HepG2 (cell line): ENCODE measurements around the gene IFNG-AS1. TPM values are rescaled to one million over a fixed set of nuclear protein-coding genes. Genes with fewer than 3 reads are reported as not detected.

Experiments used
- ATAC-seq: fragments of 200-7000 bp; cut with Tn5 transposase; 3 replicates; pipeline ENCODE4 v1.9.1; 2020; ENCODE audit warnings: mild to moderate bottlenecking, moderate library complexity
- BruUV-seq: library from RNA; stranded (reverse); fragments of 400-500 nt; replicated peaks from 2 replicates; lab custom pipeline; 2021; lab: Mats Ljungman, UMichigan
- CTCF ChIA-PET: fragments of 300-600 bp; formaldehyde crosslinking; extraction: SDS; loops from one replicate; lab custom pipeline; 2021; ENCODE audit warnings: low total read pairs, inconsistent platforms, low intra/inter-chr PET ratio; lab: Yijun Ruan, JAX
- POLR2A ChIA-PET: fragments of 350-600 bp; sonication (Branson Sonifier 250); formaldehyde crosslinking; loops from one replicate; lab custom pipeline; 2020; ENCODE audit warnings: antibody characterized with exemption, inconsistent platforms; lab: Yijun Ruan, JAX
- DNase-seq: peaks from one replicate; pipeline ENCODE4 v3.0.0-alpha.2; 2015; ENCODE audit warnings: low spot score
- FAIRE-seq: peaks from 3 replicates; lab custom pipeline; 2011; peaks lifted over from hg19 to GRCh38; lab: Jason Lieb, UNC
- H2AFZ ChIP-seq: one replicate; pipeline ENCODE4 v1.6.1; 2011; ENCODE audit warnings: low read length, inconsistent platforms
- H3K27ac ChIP-seq: fragments of 300-600 bp; 3 replicates; pipeline ENCODE4 v1.8.0; 2011; ENCODE audit warnings: mixed run types, mild to moderate bottlenecking, mixed read lengths, low read length, inconsistent platforms; ENCODE audit not compliant: insufficient read depth; ENCODE audit errors: extremely low read length
- H3K27me3 ChIP-seq, 2 experiments: fragments of 200-600 bp in 1 of 2; 2 replicates in 1 of 2; 3 replicates in 1 of 2; pipeline versions ENCODE4 v1.6.0 to v1.8.0; 2011; ENCODE audit warnings: low read length in 2 of 2, mild to moderate bottlenecking in 2 of 2, moderate library complexity in 2 of 2, inconsistent platforms in 1 of 2; ENCODE audit not compliant: insufficient read depth in 2 of 2, control insufficient read depth in 1 of 2
- H3K36me3 ChIP-seq, 2 experiments: fragments of 200-600 bp in 1 of 2; replicated peaks in 1 of 2; 2 replicates in 1 of 2; 3 replicates in 1 of 2; pipeline versions ENCODE4 v1.5.1 to v1.8.0; 2011; ENCODE audit warnings: low read length in 2 of 2, inconsistent platforms in 1 of 2; ENCODE audit not compliant: insufficient read depth in 2 of 2, control insufficient read depth in 1 of 2
- H3K4me1 ChIP-seq: 2 replicates; pipeline ENCODE4 v1.5.1; 2012; ENCODE audit warnings: low read length, inconsistent platforms; ENCODE audit not compliant: insufficient read depth
- H3K4me2 ChIP-seq: 2 replicates; pipeline ENCODE4 v1.6.0; 2011; ENCODE audit warnings: low read depth, low read length, inconsistent platforms
- H3K4me3 ChIP-seq, 3 experiments: fragments of 200-600 bp in 1 of 3; sonication (generic), shearing (Covaris generic) in 1 of 3; replicated peaks in 1 of 3; 2 replicates each; pipeline ENCODE4 v1.5.1; 2011 to 2016; ENCODE audit warnings: low read length in 3 of 3, inconsistent platforms in 2 of 3, low read depth in 2 of 3, mild to moderate bottlenecking in 2 of 3, control low read depth in 1 of 3, mixed read lengths in 1 of 3; ENCODE audit not compliant: insufficient read depth in 1 of 3
- H3K79me2 ChIP-seq: one replicate; pipeline ENCODE4 v1.6.1; 2011; ENCODE audit warnings: low read length, inconsistent platforms; ENCODE audit not compliant: insufficient read depth
- H3K9ac ChIP-seq: 2 replicates; pipeline ENCODE4 v1.6.0; 2011; ENCODE audit warnings: mild to moderate bottlenecking, low read depth, low read length, inconsistent platforms; ENCODE audit not compliant: insufficient read depth
- H3K9me3 ChIP-seq: 2 replicates; pipeline ENCODE4 v1.5.1; 2012; ENCODE audit warnings: mild to moderate bottlenecking, low read length
- H4K20me1 ChIP-seq: 2 replicates; pipeline ENCODE4 v1.6.0; 2011; ENCODE audit warnings: inconsistent platforms, mild to moderate bottlenecking, low read length, moderate library complexity; ENCODE audit not compliant: insufficient read depth
- GMEB1 ChIP-seq: sonication (generic); formaldehyde crosslinking; IDR thresholded peaks from 2 replicates; pipeline ENCODE4 v1.5.1; 2020; ENCODE audit warnings: missing genetic modification reagents, mild to moderate bottlenecking, borderline replicate concordance
- HBP1 ChIP-seq: IDR thresholded peaks from 2 replicates; pipeline ENCODE4 v1.6.1; 2016; ENCODE audit warnings: low read depth, control low read depth
- HNF4A ChIP-seq: sonication (generic); formaldehyde crosslinking; IDR thresholded peaks from 2 replicates; pipeline ENCODE4 v1.4.0; 2020; ENCODE audit warnings: missing genetic modification reagents
- KLF16 ChIP-seq, 2 experiments: sonication (generic) in 1 of 2; formaldehyde crosslinking in 1 of 2; IDR thresholded peaks; 2 replicates each; pipeline versions ENCODE4 v1.6.1 to v1.8.0; 2016 to 2023; ENCODE audit warnings: missing genetic modification reagents in 2 of 2, missing compliant biosample characterization in 1 of 2
- MTF1 ChIP-seq: sonication (generic); formaldehyde crosslinking; IDR thresholded peaks from 2 replicates; pipeline ENCODE4 v1.5.0; 2020; ENCODE audit warnings: missing genetic modification reagents
- NAIF1 ChIP-seq: sonication (generic); formaldehyde crosslinking; IDR thresholded peaks from 2 replicates; pipeline ENCODE4 v1.5.0; 2020; ENCODE audit warnings: mild to moderate bottlenecking, missing genetic modification reagents, borderline replicate concordance
- NFYB ChIP-seq: sonication (generic); formaldehyde crosslinking; IDR thresholded peaks from 2 replicates; pipeline ENCODE4 v1.4.0; 2020; ENCODE audit warnings: missing genetic modification reagents
- TFDP1 ChIP-seq: IDR thresholded peaks from 2 replicates; pipeline ENCODE4 v1.6.1; 2016; ENCODE audit warnings: missing compliant biosample characterization, missing genetic modification reagents, borderline replicate concordance
- THAP8 ChIP-seq: sonication (generic); formaldehyde crosslinking; IDR thresholded peaks from 2 replicates; pipeline ENCODE4 v1.5.1; 2020; ENCODE audit warnings: missing genetic modification reagents, mild to moderate bottlenecking, borderline replicate concordance
- ZBTB3 ChIP-seq: sonication (generic); formaldehyde crosslinking; IDR thresholded peaks from 2 replicates; pipeline ENCODE4 v1.4.0; 2020; ENCODE audit warnings: low read depth, mild to moderate bottlenecking, moderate library complexity, missing genetic modification reagents, borderline replicate concordance
- ZFP36L1 ChIP-seq: sonication (generic); formaldehyde crosslinking; IDR thresholded peaks from 2 replicates; pipeline ENCODE4 v1.8.0; 2022; ENCODE audit warnings: mild to moderate bottlenecking, missing genetic modification reagents, moderate library complexity
- ZNF33B ChIP-seq: sonication (generic); formaldehyde crosslinking; IDR thresholded peaks from 2 replicates; pipeline ENCODE4 v1.5.1; 2020; ENCODE audit warnings: mild to moderate bottlenecking, missing genetic modification reagents
- ZNF639 ChIP-seq: conservative IDR thresholded peaks from 2 replicates; pipeline ENCODE4 v1.6.1; 2018; ENCODE audit warnings: missing genetic modification reagents
- WGBS: methylation state at CpG from one replicate; pipeline ENCODE4 v1.1.6; 2017; ENCODE audit warnings: low lambda C conversion rate; 5-methylcytosine and 5-hydroxymethylcytosine counted together
- in situ Hi-C: cut with HindIII; loops from 2 replicates; pipeline ENCODE4 v1.10.0; 2017; ENCODE audit warnings: low pct_unique_long_range_greater_than_20kb; ENCODE audit not compliant: extremely low pct_ligation_motif_present
- intact Hi-C: fragments of 100-400 bp; cut with micrococcal nuclease; formaldehyde crosslinking; loops from one replicate; pipeline ENCODE4 v1.10.0; 2022; ENCODE audit not compliant: unreplicated experiment
- polyA plus RNA-seq, 8 experiments: library from polyadenylated mRNA; depleted of rRNA in 3 of 8; stranded (reverse) in 7 of 8; unstranded in 1 of 8; fragments of >200 nt; fragmentation: Illumina TruSeq in 4 of 8; extraction: Trizol in 4 of 8; gene quantifications; 2 replicates each; pipeline versions ENCODE4 v1.2.1 to v1.2.3, GENCODE V29; 2011 to 2016; ENCODE audit warnings: low read depth in 4 of 8, missing spikeins in 1 of 8, mixed read lengths in 1 of 8; ENCODE audit not compliant: insufficient read depth in 1 of 8
- total RNA-seq, 5 experiments: library from RNA; depleted of rRNA; stranded (reverse); fragments of >200 nt; fragmentation: Illumina TruSeq; extraction: Trizol; gene quantifications; 2 replicates each; pipeline ENCODE4 v1.2.3, GENCODE V29; 2016; ENCODE audit warnings: low read depth in 1 of 5

Gene IFNG-AS1
- total and polyA plus RNA-seq, 2 of the 13 experiments (the other 11 are each of a cell fraction or from before 2014, with no cell fraction given): not detected

GRCh38 chr12:68056300-68056699, 67.1 kb downstream of the IFNG-AS1 start:
- Histone ChIP-seq H3K27ac (no peak overlapping the region), H3K9ac (no peak overlapping the region), H4K20me1 (no peaks in the 10 kb centered on the region), H2AFZ (no peak overlapping the region), H3K4me3 (no peak overlapping the region)
- DNase-seq: no peak
- 3% methylated on average over 2 of the region's 2 CpGs for WGBS
- in situ Hi-C loops: no loop called here
- no peak for TF ChIP-seq THAP8 (CRISPR knock-in tag)
- no peak for TF ChIP-seq HBP1 (CRISPR knock-in tag)
- TF ChIP-seq ZFP36L1 (CRISPR knock-in tag): no peak
- TF ChIP-seq HNF4A (CRISPR knock-in tag): no peak
- TF ChIP-seq ZNF639 (CRISPR knock-in tag): no peak
- no peak for TF ChIP-seq NFYB (CRISPR knock-in tag)
- no peak for TF ChIP-seq KLF16 (CRISPR knock-in tag; IDR thresholded peaks at IDR 0.05)
- TF ChIP-seq MTF1 (CRISPR knock-in tag): no peak
- TF ChIP-seq NAIF1 (CRISPR knock-in tag): no peak
- no peak for TF ChIP-seq ZNF33B
- no peak for TF ChIP-seq GMEB1
- TF ChIP-seq TFDP1 (CRISPR knock-in tag): no peak
- no peak for TF ChIP-seq ZBTB3 (CRISPR knock-in tag)
- TF ChIP-seq, all 625 proteins: peak for 0
- BruUV-seq: no TSS peak
- FAIRE-seq (no peak), ATAC-seq (no peak)
- intact Hi-C loops: no loop called here
- POLR2A ChIA-PET: no interaction called here
- Histone ChIP-seq H3K9me3 (no peaks in the 10 kb centered on the region), H3K4me1 (no peaks in the 10 kb centered on the region), H3K4me2 (no peak overlapping the region), H3K36me3 (no peaks in the 10 kb centered on the region), H3K79me2 (no peaks in the 10 kb centered on the region), H3K27me3 (no peaks in the 10 kb centered on the region)
- CTCF ChIA-PET: no interaction called here
